Measurements from ENCODE around the gene ANKRD2. TPM values are rescaled to one million over a fixed set of nuclear protein-coding genes. Genes with fewer than 3 reads are reported as not detected.

The ANKRD2 gene
- total RNA-seq, 4 donors from 2014 or later, result 0.54 TPM; not detected in 3

DNA sequence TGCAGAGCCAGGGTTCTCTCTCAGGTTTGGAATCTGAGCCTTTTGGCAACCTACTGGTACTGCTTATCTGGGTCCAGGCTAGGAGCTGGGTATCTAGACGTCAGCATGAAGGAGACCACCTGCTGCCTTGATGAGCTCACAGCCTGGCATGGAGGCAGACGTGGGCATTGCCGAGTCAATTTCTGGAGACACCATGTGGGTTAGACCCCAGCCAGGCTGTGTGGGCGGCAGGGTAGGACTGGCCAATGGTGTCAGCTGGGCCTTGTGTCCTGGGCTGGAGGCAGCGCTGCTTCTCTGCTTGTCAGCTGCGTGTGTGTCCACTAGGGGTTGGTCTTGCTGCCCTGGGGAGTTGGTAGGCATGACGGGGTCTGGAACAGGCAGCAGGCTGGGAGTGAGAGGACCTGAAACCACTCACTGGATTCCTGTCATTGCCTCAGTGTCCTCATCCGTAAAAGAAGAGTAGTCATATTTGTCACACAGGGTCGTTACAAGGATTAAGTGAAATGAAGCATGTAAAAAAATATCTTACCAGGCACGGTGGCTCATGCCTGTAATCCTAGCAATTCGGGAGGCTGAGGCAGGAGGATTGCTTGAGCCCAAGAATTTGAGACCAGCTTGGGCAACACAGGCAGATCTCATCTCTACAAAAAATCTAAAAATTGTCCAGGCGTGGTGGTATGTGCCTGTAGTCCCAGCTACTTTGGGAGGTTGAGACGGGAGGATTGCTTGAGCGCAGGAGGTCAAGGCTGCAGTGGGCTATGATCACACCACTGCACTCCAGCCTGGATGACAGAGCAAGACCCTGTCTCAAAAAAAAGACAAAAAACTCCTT lies 31.7 kb upstream of the ANKRD2 start:
- WGBS, 2 donors (ENCODE audit: low coverage in 1 of 2), result 78 to 80% methylated on average over 2 to 9 of the region's 14 CpGs
- no peaks in the 10 kb centered on the region for H3K27me3 ChIP-seq
- no peaks in the 10 kb centered on the region for H3K36me3 ChIP-seq
- no peak for ATAC-seq
- H3K4me1 ChIP-seq, result peaks cover 4 to 49% (median 18%) of the 10 kb centered on the region in 3 donors
- no peak overlapping the region for H3K4me3 ChIP-seq
- H3K9me3 ChIP-seq, result no peaks in the 10 kb centered on the region
- TF ChIP-seq POLR2AphosphoS5 (IDR thresholded peaks at IDR 0.05) (no peak), EP300 (IDR thresholded peaks at IDR 0.05) (no peak), POLR2A (IDR thresholded peaks at IDR 0.05) (no peak), CTCF (IDR thresholded peaks at IDR 0.05) (no peak)
- H3K27ac ChIP-seq, result peak overlapping the region in 3 of 4 donors; percentile 37 to 84 (median 83)

- peak; percentile 78 for ATAC-seq
- WGBS, 2 donors (ENCODE audit: low coverage in 1 of 2), result 75% methylated on average over 2 of the region's 9 CpGs; no CpG with 5 or more reads in 1 of the 2 donors
- Histone ChIP-seq H3K9me3 (no peaks in the 10 kb centered on the region), H3K27ac (peak overlapping the region; percentile 43 to 89 (median 84)), H3K4me1 (peaks cover 4 to 55% (median 18%) of the 10 kb centered on the region in 3 donors), H3K27me3 (no peaks in the 10 kb centered on the region), H3K4me3 (no peak overlapping the region), H3K36me3 (no peaks in the 10 kb centered on the region)
- peak; percentile 69 for TF ChIP-seq POLR2AphosphoS5 (IDR thresholded peaks at IDR 0.05)
- no peak for TF ChIP-seq CTCF (IDR thresholded peaks at IDR 0.05)
These were observed 30.2 kb upstream of the ANKRD2 start for GRCh38 chr10:97542169-97543024.

GRCh38 chr10:97543025-97543546 lies 29.5 kb upstream of the ANKRD2 start:
- Histone ChIP-seq H3K4me1 (peaks cover 4 to 62% (median 18%) of the 10 kb centered on the region in 3 donors), H3K4me3 (no peak overlapping the region), H3K27ac (peak overlapping the region; percentile 43 to 89 (median 84)), H3K36me3 (no peaks in the 10 kb centered on the region), H3K9me3 (no peaks in the 10 kb centered on the region), H3K27me3 (no peaks in the 10 kb centered on the region)
- 63% methylated on average over 8 of the region's 10 CpGs; no CpG with 5 or more reads in 1 of the 2 donors for WGBS, 2 donors (ENCODE audit: low coverage in 1 of 2)
- ATAC-seq, result peak; percentile 87
- TF ChIP-seq CTCF (IDR thresholded peaks at IDR 0.05) (no peak), POLR2AphosphoS5 (IDR thresholded peaks at IDR 0.05) (peak; percentile 70)

- H3K27ac ChIP-seq, result no peak overlapping the region
- peaks cover 4 to 65% (median 18%) of the 10 kb centered on the region in 3 donors for H3K4me1 ChIP-seq
- no peaks in the 10 kb centered on the region for H3K36me3 ChIP-seq
- H3K27me3 ChIP-seq, result no peaks in the 10 kb centered on the region
- H3K9me3 ChIP-seq, result no peaks in the 10 kb centered on the region
- WGBS, 2 donors (ENCODE audit: low coverage in 1 of 2), result 79 to 86% methylated on average over 5 to 10 of the region's 18 CpGs
- no peak for ATAC-seq
- H3K4me3 ChIP-seq, result no peak overlapping the region
- TF ChIP-seq CTCF (IDR thresholded peaks at IDR 0.05) (no peak), POLR2AphosphoS5 (IDR thresholded peaks at IDR 0.05) (no peak), EP300 (IDR thresholded peaks at IDR 0.05) (no peak), POLR2A (IDR thresholded peaks at IDR 0.05) (no peak)
These were observed 25.9 kb upstream of the ANKRD2 start for GRCh38 chr10:97546456-97547270.
